Endothelial cell (in vitro differentiated cells): ENCODE results near the gene AQP3. TPM values are rescaled to one million over a fixed set of nuclear protein-coding genes. Genes with fewer than 3 reads are reported as not detected.
A peak's percentile ranks its signal among the peaks of the same experiment; 100 is the strongest.
"Not testable (repeated sequence)": the region's sequence is repeated elsewhere in the genome, so short reads cannot be mapped to it uniquely, and the experiment has no call there.

ENCODE experiments used
- DNase-seq: peaks from one replicate; pipeline ENCODE4 v3.0.0; 2021; ENCODE audit warnings: low spot score
- H3K27ac Mint-ChIP-seq: one replicate; pipeline ENCODE4 v1.8.0; 2021; ENCODE audit warnings: mixed read lengths, inconsistent platforms; ENCODE audit not compliant: unreplicated experiment
- H3K27me3 Mint-ChIP-seq: one replicate; pipeline ENCODE4 v1.8.0; 2021; ENCODE audit warnings: mild to moderate bottlenecking, moderate library complexity, mixed read lengths, inconsistent platforms; ENCODE audit not compliant: unreplicated experiment
- H3K36me3 Mint-ChIP-seq: one replicate; pipeline ENCODE4 v1.8.0; 2021; ENCODE audit warnings: mild to moderate bottlenecking, low read depth, mixed read lengths, inconsistent platforms; ENCODE audit not compliant: unreplicated experiment
- H3K4me1 Mint-ChIP-seq: one replicate; pipeline ENCODE4 v1.8.0; 2021; ENCODE audit warnings: mild to moderate bottlenecking, mixed read lengths, inconsistent platforms; ENCODE audit not compliant: unreplicated experiment
- H3K4me3 Mint-ChIP-seq: one replicate; pipeline ENCODE4 v1.8.0; 2021; ENCODE audit warnings: mild to moderate bottlenecking, mixed read lengths, inconsistent platforms; ENCODE audit not compliant: unreplicated experiment
- H3K9me3 Mint-ChIP-seq: one replicate; pipeline ENCODE4 v1.8.0; 2021; ENCODE audit warnings: mixed read lengths, inconsistent platforms; ENCODE audit not compliant: unreplicated experiment
- CTCF ChIP-seq: fragments of 200-600 bp; sonication (generic); IDR thresholded peaks from one replicate; pipeline ENCODE4 v1.5.0; 2021; ENCODE audit warnings: antibody characterized with exemption; ENCODE audit not compliant: unreplicated experiment
- long read RNA-seq: library from polyadenylated mRNA; unstranded; transcript quantifications from one replicate; pipeline ENCODE4 v2.0.0, GENCODE V29; 2020; ENCODE audit not compliant: unreplicated experiment
- total RNA-seq: library from RNA; stranded (reverse); fragmentation: NEBNext Ultra II Directional; extraction: Animal tissue kit (Norgen Biotek cat#: 25700); gene quantifications from one replicate; pipeline ENCODE4 v1.2.1, GENCODE V29; 2021; ENCODE audit not compliant: unreplicated experiment

AQP3 gene
- 6.0 TPM for total RNA-seq
- long read RNA-seq, partial matches to known transcripts, result 0 of 5 reads
- long read RNA-seq, other reads (novel, unspliced or antisense), result 1 of 5 reads

- peak; percentile 10 for TF ChIP-seq CTCF
- H3K27ac Mint-ChIP-seq, result peak within 1 kb of the TSS; percentile 30
- peak; percentile 69 for DNase-seq
- H3K27me3 Mint-ChIP-seq, result peaks cover 8% of the 10 kb centered on the region
- peak within 1 kb of the TSS; percentile 85 for H3K4me3 Mint-ChIP-seq
- H3K4me1 Mint-ChIP-seq, result peaks cover 9% of the 10 kb centered on the region
- no peaks in the 10 kb centered on the region for H3K9me3 Mint-ChIP-seq
- H3K36me3 Mint-ChIP-seq, result peaks cover 4% of the 10 kb centered on the region
These were observed at the start of gene AQP3 for GRCh38 chr9:33446946-33447798. Gene AQP3 (minus strand): TSS chr9:33447593. CDS start chr9:33447530, 63 bp downstream.

- not testable (repeated sequence) for H3K4me3 Mint-ChIP-seq, H3K9me3 Mint-ChIP-seq, H3K36me3 Mint-ChIP-seq, H3K4me1 Mint-ChIP-seq, H3K27me3 Mint-ChIP-seq, H3K27ac Mint-ChIP-seq, DNase-seq
These were observed 46.4 kb upstream of the AQP3 start for GRCh38 chr9:33493819-33494218.

GRCh38 chr9:33489066-33489465, 41.7 kb upstream of the AQP3 start:
- Mint-ChIP-seq H3K27ac (no peak overlapping the region), H3K4me3 (no peak overlapping the region), H3K9me3 (no peaks in the 10 kb centered on the region), H3K27me3 (no peaks in the 10 kb centered on the region), H3K36me3 (no peaks in the 10 kb centered on the region), H3K4me1 (no peaks in the 10 kb centered on the region)
- no peak for DNase-seq
- no peak for TF ChIP-seq CTCF

GRCh38 chr9:33485312-33485711, 37.9 kb upstream of the AQP3 start:
- not testable (repeated sequence) for H3K27me3 Mint-ChIP-seq, H3K9me3 Mint-ChIP-seq, H3K4me3 Mint-ChIP-seq, DNase-seq, H3K36me3 Mint-ChIP-seq, H3K27ac Mint-ChIP-seq, H3K4me1 Mint-ChIP-seq

GRCh38 chr9:33480976-33481375, 33.6 kb upstream of the AQP3 start:
- Mint-ChIP-seq H3K36me3 (no peaks in the 10 kb centered on the region), H3K27ac (no peak overlapping the region), H3K27me3 (peaks cover 2% of the 10 kb centered on the region), H3K4me1 (no peaks in the 10 kb centered on the region), H3K4me3 (no peak overlapping the region), H3K9me3 (no peaks in the 10 kb centered on the region)
- DNase-seq, result no peak
- no peak for TF ChIP-seq CTCF

- Mint-ChIP-seq H3K27me3 (peaks cover 2% of the 10 kb centered on the region), H3K4me3 (no peak overlapping the region), H3K4me1 (no peaks in the 10 kb centered on the region), H3K27ac (no peak overlapping the region), H3K36me3 (no peaks in the 10 kb centered on the region), H3K9me3 (no peaks in the 10 kb centered on the region)
- TF ChIP-seq CTCF, result no peak
- DNase-seq, result no peak
These were observed 32.7 kb upstream of the AQP3 start for GRCh38 chr9:33480106-33480505.
